Measurements from ENCODE around the gene LRRC55. TPM values are rescaled to one million over a fixed set of nuclear protein-coding genes. Genes with fewer than 3 reads are reported as not detected.
"Not testable (repeated sequence)": the region's sequence is repeated elsewhere in the genome, so short reads cannot be mapped to it uniquely, and the experiment has no call there.

LRRC55 gene
- total RNA-seq, 4 donors from 2014 or later = not detected

DNA sequence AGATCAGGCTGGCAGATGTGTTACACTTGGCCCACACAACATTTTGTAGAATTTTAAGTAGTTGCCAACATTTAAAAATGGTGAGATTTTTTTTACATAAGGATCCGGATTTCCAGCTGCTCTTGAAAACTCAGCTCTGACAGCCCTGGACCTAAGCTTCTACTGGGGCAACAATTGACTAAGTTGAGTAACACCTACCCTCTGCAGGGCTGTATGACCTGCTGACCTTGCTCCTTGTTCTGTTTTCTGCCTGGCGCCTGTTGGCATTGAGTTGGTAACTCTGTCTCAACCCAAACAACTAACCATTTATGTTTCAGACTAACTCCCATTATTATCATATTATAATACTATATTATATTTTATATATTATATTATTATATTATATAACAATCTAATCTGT lies 21.1 kb upstream of the LRRC55 start:
- no peak for ATAC-seq (ENCODE audit: low FRiP score)
- TF ChIP-seq, protein P1, sequence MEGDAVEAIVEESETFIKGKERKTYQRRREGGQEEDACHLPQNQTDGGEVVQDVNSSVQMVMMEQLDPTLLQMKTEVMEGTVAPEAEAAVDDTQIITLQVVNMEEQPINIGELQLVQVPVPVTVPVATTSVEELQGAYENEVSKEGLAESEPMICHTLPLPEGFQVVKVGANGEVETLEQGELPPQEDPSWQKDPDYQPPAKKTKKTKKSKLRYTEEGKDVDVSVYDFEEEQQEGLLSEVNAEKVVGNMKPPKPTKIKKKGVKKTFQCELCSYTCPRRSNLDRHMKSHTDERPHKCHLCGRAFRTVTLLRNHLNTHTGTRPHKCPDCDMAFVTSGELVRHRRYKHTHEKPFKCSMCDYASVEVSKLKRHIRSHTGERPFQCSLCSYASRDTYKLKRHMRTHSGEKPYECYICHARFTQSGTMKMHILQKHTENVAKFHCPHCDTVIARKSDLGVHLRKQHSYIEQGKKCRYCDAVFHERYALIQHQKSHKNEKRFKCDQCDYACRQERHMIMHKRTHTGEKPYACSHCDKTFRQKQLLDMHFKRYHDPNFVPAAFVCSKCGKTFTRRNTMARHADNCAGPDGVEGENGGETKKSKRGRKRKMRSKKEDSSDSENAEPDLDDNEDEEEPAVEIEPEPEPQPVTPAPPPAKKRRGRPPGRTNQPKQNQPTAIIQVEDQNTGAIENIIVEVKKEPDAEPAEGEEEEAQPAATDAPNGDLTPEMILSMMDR (IDR thresholded peaks at IDR 0.05) = no peak
- DNase-seq (ENCODE audit: low spot score) = no peak

DNA sequence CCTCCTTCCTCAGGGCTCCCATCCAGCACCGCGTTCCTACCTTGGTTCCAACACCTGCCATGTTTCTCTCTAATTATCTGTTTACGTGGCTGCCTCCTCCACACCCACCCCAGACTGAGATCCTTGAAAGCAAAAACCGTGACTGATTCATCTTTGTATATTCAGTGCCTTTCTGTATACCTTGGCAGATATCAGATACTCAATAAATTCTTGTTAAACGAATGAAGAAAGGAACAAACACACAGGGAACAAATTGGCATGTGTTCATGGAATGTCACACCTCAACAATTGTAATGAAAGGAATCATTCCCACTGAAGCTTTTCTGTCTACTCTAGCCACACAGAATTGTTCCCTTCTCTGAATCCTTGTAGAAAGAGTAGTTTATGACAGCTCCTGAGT lies 20.4 kb upstream of the LRRC55 start:
- TF ChIP-seq, protein P1 (IDR thresholded peaks at IDR 0.05) = no peak
- no peak for ATAC-seq (ENCODE audit: low FRiP score)
- DNase-seq (ENCODE audit: low spot score) = no peak

DNA sequence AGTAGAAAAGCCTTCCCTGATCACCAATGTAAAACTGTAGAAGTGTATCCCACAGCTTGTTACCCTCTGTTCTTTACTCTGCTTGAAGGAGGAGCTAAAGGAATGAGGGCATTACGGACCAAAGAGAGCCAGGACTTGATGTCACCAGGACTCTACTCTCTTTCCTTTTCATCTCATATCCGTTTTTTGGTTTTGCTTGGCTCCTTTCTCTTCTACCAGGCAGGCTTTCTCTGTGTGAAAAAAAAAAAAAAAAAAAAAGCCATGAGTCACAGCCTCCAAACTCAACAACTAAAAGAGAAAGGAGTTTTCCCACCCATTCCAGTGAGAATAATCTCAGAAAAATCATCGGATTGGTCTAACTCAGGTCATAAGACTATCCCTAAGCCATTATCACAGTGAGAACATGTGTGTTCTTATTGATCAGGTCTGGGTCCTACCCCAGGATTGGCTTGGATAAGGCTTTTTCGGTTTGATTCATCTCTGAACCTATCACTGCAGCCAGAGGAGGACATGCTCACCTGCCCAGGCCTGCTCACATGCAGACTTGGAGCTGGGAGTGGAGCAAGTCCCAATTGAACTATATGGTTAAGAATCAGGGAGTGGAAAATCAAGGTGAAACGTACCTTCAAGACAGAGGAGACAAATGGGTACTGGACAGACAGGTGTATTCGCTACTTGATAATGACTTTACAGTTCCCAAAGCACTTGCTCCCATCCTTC lies 19.4 kb upstream of the LRRC55 start:
- ATAC-seq (ENCODE audit: low FRiP score) (no peak), DNase-seq (ENCODE audit: low spot score) (no peak)
- TF ChIP-seq, protein P1 (IDR thresholded peaks at IDR 0.05) = no peak

DNA sequence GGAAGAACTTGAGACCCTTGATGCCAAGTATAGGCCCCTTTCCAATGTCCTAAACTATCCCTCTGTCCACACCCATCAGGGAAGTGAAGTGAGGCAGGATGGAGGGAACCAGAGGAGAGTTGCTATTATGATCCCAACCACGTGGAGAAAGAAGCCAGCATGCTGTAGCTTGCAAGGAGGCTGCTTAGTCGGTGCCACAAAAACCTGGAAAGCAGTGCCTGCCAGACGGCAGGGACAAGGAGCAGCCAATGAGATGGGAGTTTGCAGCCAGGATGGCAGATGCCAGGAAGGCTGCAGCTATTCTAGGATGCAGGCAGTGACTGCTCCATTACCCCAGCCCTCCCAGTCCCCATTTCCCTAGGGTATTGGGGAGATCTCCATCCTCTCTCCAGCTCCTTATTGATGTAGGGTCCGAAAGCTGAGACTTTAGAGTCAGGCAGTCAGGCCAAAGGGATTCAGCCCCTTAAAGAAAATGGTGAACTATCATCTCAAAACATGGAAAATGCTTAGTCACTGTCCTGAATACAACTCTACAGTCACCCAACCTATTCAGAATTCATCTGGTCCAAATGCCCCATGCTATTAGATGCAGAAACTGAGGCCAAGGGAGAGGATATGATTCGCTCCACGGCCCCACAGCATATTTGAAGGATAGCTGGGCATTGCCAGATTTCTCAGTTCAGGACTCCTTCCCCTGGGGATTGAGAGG lies 18.4 kb upstream of the LRRC55 start:
- ATAC-seq (ENCODE audit: low FRiP score) (no peak), DNase-seq (ENCODE audit: low spot score) (no peak)
- TF ChIP-seq, protein P1 (IDR thresholded peaks at IDR 0.05) = no peak

DNA sequence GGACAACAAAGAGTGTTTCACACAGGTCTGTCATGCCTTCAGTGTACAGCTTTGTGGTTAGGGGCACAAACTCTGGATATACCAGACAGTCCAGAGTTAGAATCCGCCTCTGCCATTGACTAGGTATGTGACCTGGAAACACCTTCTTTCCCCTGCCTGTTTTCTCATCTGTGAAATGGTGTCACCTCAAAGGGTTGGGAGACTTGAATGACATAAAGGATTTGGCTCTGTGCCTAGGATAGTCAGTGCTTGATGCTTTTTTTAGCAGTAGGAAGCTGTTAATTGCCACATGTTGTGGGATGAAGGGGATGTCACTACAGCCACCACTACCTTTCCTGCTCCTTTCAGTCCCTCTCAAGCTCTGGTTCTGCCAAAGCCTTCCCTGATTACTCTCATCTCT lies 17.4 kb upstream of the LRRC55 start:
- ATAC-seq (ENCODE audit: low FRiP score) = no peak
- no peak for DNase-seq (ENCODE audit: low spot score)
- TF ChIP-seq, protein P1 (IDR thresholded peaks at IDR 0.05) = no peak

DNA sequence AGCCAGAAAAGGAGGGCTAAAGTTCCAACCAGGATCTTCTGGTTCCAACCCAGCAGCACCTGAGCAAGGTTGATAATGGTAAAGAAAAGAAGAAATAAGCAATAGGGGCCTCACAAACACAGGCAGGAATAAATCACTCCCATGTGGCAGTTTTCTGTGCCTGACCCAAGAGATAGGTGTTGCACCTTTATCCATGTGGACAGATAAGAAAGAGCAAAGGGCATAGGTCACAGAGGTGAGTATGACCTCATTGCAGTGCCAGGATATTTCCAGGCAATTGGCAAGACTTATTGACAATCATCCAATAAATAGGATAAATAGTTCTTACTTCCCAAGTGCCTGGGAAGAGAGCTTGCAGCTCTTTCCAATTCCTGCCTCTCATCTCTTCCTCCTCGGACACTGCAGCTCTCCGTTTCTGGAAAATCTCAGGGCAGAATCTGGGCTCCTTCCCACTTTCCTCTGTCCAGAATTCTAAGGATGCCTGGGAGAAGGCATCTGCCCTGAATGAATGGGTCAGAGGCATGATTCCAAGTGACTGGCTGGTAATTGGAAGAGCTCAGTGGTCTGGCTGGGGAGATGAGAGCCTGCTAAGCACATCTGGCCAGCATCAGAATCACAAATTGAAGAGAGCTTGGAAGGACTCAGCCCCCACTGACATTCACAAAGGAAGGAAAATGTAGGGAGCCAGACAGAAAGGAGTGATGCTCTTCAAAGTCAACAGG lies 14.5 kb upstream of the LRRC55 start:
- TF ChIP-seq, protein P1 (IDR thresholded peaks at IDR 0.05) = no peak
- ATAC-seq (ENCODE audit: low FRiP score) = no peak
- no peak for DNase-seq (ENCODE audit: low spot score)

DNA sequence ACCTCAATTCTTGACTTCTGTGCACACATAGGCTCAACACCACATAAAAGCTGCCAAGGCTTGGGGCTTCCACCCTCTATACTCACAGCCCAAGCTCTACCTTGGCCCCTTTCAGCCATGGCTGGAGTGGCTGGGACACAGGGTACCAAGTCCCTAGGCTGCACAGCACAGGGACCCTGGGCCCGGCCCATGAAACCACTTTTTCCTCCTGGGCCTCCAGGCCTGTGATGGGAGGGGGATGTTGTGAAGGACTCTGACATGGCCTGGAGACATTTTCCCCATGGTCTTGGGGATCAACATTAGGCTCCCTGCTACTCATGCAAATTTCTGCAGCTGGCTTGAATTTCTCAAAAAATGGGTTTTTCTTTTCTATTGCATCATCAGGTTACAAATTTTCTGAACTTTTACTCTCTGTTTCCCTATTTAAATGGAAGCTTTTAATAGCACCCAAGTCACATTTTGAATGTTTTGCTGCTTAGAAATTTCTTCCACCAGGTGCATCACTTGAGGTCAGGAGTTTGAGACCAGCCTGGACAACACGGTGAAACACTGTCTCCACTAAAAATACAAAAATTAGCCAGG lies 11.9 kb upstream of the LRRC55 start:
- not testable (repeated sequence) for ATAC-seq (ENCODE audit: low FRiP score); DNase-seq (ENCODE audit: low spot score)
